ENCODE results near the gene TPST1.
"Not testable (repeated sequence)": the region's sequence is repeated elsewhere in the genome, so short reads cannot be mapped to it uniquely, and the experiment has no call there.

Gene TPST1

DNA sequence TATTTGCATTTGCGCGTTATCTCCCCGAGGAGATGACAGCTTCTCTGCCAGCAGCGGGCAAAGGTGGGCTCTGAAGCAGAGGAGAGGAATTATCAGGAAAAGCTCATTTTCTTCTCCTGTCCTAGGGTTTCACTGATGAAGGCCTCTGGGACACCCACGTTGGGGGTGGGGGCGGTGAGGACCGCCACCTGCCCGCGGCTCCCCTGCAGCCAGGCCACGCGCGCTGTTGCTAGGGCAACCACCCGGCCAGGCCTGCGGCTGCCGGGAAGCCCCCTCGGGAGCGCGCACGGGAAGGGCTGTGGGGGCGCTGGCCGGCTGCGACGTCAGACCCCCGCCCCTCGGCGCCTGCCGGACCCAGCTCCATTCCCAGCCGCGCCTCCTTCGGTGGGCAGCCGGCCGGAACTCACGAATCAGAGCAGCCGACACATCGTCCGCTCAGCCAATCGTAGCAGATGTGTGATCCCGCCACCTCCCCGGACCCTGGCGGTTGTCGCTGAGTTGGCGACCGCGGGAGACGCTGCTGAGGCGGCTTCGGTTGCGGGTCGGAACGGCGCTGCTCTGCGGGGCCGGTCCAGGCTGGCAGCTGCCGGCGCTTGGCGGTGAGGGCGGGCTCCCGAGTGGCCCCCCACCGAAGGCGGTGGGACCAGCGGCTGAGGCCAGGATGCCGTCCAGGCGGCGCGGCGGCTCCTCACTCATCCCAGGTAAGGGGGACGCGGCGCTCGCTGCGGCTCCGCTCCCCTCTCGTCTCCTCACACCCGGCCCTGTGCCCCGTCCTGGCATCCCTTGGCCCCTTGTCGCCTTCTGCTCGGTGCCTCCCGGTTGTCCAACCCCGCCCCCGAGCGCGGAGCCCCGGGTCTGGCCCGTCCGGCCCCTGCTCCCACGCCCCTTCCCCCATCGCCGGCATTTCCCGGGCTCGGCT is at the start of gene TPST1:
TSS of gene TPST1 (plus strand) at position 513 of the 919 bp plus-strand sequence. CDS start 35,092 bp downstream, outside the sequence.
- peak; percentile 53 for DNase-seq (ENCODE audit: low read depth, low spot score)

DNA sequence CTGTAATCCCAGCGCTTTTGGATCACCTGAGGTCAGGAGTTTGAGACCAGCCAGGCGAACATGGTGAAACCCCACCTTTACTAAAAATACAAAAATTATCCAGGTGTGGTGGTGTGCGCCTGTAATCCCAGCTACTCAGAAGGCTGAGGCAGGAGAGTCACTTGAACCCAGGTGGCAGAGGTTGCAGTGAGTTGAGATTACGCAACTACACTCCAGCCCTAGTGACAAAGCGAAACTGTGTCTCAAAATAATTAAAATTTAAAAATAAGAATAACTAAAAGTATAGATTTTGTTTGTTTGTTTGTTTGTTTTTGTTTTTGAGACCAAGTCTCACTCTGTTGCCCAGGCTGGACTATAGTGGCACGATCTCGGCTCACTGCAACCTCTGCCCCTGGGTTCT is 49.1 kb upstream of the TPST1 start:
- not testable (repeated sequence) for DNase-seq (ENCODE audit: low read depth, low spot score)

- no peak for DNase-seq (ENCODE audit: low read depth, low spot score)
Measured at GRCh38 chr7:66157060-66157459, 48.1 kb upstream of the TPST1 start.

DNA sequence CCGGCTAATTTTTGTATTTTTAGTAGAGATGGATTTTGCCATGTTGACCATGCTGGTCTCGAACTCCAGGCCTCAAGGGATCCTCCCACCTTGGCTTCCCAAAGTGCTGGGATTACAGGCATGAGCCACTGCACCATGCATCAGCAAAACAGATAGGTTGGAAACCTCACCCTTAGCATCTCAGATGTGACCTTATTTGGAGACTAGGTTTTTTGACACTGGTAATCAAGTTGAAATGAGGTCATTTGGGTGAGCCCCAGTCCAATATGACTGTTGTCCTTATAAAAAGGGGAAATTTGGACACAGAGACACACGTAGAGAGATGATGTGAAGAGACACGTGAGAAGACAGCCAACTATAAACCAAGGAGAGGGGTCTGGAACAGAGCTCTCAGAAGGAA is 42.5 kb upstream of the TPST1 start:
- DNase-seq (ENCODE audit: low read depth, low spot score) = no peak

GRCh38 chr7:66163186-66163610 is 41.9 kb upstream of the TPST1 start:
- DNase-seq (ENCODE audit: low read depth, low spot score) = no peak

DNA sequence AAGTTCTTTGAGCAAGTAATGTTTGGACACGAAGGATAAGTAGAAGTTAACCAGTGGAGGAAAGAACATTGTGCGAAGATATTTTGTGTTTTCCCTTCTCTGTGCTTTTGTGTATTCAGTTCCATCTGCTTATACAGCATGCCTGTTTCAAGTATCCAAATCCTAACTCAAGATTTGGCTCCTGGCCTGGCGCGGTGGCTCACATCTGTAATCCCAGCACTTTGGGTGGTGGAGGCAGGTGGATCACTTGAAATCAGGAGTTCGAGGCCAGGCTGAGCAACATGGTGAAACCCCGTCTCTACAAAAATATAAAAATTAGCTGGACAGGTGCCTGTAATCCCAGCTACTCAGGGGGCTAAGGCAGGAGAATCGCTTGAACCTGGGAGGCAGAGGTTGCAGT is 40.8 kb upstream of the TPST1 start:
- no peak for DNase-seq (ENCODE audit: low read depth, low spot score)

DNA sequence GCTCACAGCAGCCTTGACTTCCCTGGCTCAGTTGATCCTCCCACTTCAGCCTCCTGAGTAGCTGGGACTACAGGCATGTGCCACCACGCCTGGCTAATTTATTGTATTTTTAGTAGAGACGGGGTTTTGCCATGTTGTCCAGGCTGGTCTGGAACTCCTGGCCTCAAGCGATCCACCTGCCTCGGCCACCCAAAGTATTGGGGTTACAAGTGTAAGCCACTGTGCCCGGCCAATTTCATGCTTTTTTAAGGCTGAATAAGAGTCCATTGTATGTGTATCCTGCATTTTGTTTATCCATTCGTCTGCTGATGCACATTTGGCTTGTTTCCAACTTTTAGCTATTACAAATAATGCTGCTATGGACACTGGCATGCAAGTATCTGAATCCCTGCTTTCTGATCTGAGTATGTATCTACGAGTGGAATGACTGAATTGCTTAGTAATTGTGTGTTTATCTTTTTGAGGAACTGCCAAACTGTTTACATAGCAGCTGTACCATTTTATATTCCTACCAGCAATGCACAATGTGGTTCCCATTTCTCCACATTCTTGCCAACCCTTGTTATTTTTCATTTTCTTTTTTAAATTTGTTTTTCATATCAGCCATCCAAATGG is 37.3 kb upstream of the TPST1 start:
- DNase-seq (ENCODE audit: low read depth, low spot score) = no peak

DNA sequence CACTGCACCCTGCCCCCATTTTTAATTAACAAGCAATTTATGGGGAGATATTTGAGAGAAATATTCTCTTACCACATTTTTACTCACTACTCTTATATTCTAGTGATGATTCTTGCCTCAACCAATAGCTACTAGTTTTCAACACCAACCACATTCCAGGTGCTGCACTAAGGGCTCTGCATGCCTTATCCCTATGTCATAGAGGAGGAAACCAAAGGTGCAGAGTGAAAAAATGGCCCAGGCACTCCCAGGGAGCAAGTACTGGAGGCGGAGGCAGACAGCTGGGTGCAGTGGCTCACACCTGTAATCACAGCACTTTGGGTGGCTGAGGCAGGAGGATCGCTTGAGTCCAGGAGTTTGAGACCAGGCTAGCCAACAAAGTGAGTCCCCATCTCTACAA is 35.5 kb upstream of the TPST1 start:
- no peak for DNase-seq (ENCODE audit: low read depth, low spot score)

- DNase-seq (ENCODE audit: low read depth, low spot score) = no peak
Measured at GRCh38 chr7:66170309-66171231, 34.6 kb upstream of the TPST1 start.

- not testable (repeated sequence) for DNase-seq (ENCODE audit: low read depth, low spot score)
Measured at GRCh38 chr7:66172536-66173401, 32.4 kb upstream of the TPST1 start.

- no peak for DNase-seq (ENCODE audit: low read depth, low spot score)
Measured at GRCh38 chr7:66173856-66174255, 31.3 kb upstream of the TPST1 start.

DNA sequence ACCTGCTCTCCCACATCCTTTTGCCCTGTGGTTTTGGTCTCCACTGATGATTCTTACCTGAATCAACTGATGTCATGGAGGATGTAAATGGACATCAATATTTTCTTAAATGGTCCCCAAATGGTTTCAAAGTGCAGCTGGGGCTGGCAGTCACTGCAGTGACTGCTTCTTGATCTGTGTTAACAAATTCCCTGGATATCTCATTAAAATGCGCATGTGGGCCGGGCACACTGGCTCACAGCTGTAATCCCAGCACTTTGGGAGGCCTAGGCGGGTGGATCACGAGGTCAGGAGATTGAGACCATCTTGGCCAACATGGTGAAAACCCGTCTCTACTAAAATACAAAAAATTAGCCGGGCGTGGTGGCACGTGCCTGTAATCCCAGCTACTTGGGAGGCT is 30.1 kb upstream of the TPST1 start:
- not testable (repeated sequence) for DNase-seq (ENCODE audit: low read depth, low spot score)

DNA sequence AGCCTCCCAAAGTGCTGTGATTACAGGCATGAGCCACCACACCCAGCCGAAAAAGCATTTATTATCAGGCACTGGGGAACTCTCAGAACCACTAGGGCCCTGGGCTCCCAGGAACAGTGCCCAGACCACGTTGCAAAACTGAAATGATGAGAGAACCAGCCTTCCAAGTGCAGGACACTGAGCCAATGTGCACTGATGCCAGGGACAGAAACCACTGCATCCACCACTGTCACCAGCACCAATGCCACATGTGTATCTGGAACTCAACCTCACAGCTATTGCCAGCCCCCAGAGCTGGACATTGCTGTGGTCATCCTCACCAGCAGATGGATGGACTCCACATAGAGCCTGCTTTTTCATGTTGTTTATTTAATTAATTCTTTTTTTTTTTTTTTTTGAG is 28.2 kb upstream of the TPST1 start:
- DNase-seq (ENCODE audit: low read depth, low spot score) = no peak

DNA sequence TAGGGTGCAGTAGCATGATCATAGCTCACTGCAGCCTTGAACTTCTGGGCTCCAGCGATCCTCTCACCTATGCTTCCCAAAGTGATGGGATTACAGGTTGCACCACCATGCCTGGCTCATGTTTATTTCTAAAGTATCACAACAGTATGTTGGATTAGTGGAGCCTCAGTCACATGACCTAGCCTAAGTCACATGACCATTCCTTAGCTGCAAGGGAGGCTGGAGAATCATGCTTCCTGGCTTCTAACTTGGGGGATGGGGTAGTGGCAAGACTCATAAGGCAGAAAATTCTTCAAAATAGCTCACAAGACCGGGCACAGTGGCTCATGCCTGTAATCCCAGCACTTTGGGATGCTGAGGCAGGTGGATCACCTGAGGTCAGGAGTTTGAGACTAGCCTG is 26.9 kb upstream of the TPST1 start:
- no peak for DNase-seq (ENCODE audit: low read depth, low spot score)

DNA sequence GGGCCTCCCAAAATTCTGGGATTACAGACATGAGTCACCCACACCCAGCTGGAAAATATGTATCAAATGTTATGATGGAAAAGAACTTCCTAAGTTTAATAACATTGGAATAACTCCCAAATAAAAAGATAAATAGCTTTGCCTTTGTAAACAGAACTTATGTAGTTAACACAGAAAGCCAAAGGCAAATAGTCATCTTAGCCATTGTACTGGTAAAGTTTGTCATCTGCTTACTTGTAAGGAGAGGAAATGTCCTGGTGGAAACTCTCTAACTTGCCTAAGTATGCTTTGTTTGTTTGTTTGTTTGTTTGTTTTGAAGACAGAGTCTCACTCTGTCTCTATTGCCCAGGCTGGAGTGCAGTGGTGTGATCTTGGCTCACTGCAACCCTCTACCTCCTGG is 23.8 kb upstream of the TPST1 start:
- no peak for DNase-seq (ENCODE audit: low read depth, low spot score)

- DNase-seq (ENCODE audit: low read depth, low spot score) = no peak
Measured at GRCh38 chr7:66181845-66182244, 23.3 kb upstream of the TPST1 start.

DNA sequence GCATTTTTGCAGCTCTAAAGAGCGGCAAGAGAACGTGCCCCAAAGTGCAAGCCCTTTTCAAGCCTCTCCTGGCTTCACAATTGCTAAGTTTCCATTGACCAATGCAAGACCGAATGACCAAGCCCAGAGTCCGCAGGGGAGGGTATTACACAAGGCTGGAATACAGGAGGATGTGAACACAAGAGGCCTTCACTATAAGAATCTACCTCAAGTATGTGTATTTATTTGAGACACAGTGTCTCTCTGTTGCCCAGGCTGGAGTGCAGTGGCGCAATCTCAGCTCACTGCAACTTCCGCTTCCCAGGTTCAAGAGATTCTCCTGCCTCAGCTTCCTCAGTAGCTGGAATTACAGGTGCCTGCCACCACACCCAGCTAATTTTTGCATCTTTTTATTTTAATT is 22.2 kb upstream of the TPST1 start:
- no peak for DNase-seq (ENCODE audit: low read depth, low spot score)

GRCh38 chr7:66183700-66184099 is 21.4 kb upstream of the TPST1 start:
- no peak for DNase-seq (ENCODE audit: low read depth, low spot score)

DNA sequence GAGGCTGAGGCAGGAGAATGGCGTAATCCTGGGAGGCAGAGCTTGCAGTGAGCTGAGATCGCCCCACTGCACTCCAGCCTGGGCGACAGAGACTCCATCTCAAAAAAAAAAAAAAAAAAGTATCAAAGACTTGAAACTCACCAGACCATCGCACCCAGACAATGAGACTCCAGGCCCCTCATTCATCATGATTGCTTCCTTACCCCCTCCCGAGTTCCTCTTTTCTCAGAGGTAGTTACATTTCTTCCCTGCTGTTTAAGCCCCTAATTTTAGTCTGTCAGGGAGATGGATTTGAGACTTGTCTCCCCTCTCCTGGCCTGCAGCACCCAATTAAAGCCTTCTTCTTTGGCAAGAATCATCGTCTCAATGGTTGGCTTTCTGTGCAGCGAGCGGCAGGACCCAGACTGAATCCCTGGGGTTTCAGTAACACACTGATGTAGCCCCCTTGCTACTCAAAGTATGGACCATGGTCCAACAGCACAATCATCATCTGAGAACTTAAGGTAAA is 19.4 kb upstream of the TPST1 start:
- DNase-seq (ENCODE audit: low read depth, low spot score) = no peak

DNA sequence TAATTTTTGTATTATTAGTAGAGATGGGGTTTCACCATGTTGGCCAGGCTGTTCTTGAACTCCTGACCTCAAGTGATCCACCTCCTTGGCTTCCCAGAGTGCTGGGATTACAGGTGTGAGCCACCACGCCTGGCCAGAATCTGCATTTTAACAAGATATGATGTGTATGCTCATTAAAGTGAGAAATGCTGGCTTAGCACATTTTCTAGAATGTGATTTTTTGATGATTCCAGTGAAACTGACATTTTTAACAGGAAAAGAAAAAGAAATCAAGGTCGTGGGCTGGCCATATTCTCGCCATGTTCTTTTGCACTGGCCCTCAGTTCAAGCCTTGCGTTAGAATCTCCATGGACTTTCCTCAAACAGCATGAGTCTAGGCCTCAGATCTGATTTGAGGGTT is 18.1 kb upstream of the TPST1 start:
- DNase-seq (ENCODE audit: low read depth, low spot score) = no peak

GRCh38 chr7:66187905-66188304 is 17.2 kb upstream of the TPST1 start:
- DNase-seq (ENCODE audit: low read depth, low spot score) = no peak

Measured in smooth muscle cell of the brain vasculature (primary cell).